22Rv1 (cell line): ENCODE data around the gene DNMBP.

Experiments
- H3K27ac ChIP-seq: fragments of 450-650 bp; 2 replicates; pipeline ENCODE4 v1.5.1; 2017
- ZFX ChIP-seq: fragments of 450-650 bp; IDR thresholded peaks from 2 replicates; pipeline ENCODE4 v1.6.1; 2017; ENCODE audit warnings: antibody characterized with exemption, borderline replicate concordance
- TF ChIP-seq, protein P1 (sequence below): fragments of 450-650 bp; IDR thresholded peaks from 2 replicates; pipeline ENCODE4 v1.5.1; 2017; ENCODE audit warnings: mild to moderate bottlenecking

DNMBP gene

DNA sequence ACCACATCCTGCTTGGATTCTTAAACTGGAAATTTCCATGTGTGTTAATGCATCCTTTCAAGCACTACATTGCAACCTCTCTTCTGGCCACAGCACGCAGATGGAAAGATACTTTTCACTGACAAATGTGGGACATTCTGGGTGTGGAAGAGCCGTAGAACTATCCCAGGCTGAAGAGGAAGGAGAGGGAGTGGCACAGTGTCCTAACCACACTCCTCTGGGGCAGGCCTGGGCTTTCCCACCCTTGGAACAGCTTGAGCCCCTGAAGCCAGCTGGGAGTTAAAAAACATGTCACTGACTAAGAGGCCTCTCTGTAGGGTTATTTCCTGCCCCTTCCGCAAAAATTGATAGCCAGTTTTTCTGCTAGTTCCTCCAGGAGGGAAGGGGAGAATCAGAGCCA, 34.0 kb upstream of the DNMBP start:
- no peak overlapping the region for H3K27ac ChIP-seq
- TF ChIP-seq ZFX, result no peak
- TF ChIP-seq, protein P1, sequence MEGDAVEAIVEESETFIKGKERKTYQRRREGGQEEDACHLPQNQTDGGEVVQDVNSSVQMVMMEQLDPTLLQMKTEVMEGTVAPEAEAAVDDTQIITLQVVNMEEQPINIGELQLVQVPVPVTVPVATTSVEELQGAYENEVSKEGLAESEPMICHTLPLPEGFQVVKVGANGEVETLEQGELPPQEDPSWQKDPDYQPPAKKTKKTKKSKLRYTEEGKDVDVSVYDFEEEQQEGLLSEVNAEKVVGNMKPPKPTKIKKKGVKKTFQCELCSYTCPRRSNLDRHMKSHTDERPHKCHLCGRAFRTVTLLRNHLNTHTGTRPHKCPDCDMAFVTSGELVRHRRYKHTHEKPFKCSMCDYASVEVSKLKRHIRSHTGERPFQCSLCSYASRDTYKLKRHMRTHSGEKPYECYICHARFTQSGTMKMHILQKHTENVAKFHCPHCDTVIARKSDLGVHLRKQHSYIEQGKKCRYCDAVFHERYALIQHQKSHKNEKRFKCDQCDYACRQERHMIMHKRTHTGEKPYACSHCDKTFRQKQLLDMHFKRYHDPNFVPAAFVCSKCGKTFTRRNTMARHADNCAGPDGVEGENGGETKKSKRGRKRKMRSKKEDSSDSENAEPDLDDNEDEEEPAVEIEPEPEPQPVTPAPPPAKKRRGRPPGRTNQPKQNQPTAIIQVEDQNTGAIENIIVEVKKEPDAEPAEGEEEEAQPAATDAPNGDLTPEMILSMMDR, result no peak

DNA sequence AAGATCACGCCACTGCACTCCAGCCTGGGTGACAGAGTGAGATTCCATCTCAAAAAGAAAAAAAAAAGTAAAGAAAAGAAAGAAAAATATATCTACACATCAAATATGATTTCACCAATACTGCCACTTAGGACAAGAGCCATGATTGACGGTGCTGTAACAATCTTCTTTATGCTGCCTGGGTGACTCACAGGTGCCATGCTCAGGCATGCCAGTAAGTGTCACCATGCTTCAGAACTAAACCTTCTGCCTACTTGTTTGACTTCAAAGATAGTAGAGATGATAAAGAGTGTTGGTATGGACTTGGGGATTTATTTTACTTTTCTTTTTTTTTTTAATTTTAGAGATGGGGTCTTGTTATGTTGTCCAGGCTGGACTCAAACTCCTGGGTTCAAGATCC, 33.6 kb upstream of the DNMBP start:
- H3K27ac ChIP-seq, result no peak overlapping the region
- no peak for TF ChIP-seq ZFX
- TF ChIP-seq, protein P1, result no peak

DNA sequence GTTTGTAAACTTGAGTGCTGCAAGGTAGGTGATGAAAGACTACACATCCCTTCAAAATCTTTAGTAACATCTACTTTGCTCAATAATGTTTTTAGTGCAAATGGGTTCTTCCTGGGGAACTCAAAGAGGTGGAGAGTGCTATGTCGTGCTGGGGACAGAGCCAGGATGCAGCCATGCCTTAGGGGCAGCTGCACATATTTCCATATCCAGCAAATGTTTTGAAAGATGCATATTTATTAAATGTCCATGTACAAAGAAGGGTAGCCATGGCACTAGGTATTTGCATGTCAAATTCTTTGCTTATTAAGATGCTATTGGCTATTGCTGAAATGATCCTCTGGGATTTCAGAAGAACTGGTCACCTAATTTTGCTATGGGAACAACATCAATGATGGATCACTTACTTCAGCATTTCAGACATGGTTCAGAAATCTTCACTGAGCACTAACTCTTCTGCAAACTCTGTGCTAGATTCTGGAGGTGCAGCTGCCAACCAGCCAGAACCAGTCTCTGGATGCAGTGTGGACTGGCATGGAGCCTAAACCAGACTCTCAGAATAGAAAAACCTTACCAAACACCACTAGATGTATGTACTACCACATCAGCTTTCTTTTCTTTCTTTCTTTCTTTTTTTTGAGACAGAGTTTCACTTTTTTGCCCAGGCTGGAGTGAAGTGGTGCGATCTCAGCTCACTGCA, 31.7 kb upstream of the DNMBP start:
- H3K27ac ChIP-seq, result no peak overlapping the region
- TF ChIP-seq ZFX, result no peak
- TF ChIP-seq, protein P1, result no peak

DNA sequence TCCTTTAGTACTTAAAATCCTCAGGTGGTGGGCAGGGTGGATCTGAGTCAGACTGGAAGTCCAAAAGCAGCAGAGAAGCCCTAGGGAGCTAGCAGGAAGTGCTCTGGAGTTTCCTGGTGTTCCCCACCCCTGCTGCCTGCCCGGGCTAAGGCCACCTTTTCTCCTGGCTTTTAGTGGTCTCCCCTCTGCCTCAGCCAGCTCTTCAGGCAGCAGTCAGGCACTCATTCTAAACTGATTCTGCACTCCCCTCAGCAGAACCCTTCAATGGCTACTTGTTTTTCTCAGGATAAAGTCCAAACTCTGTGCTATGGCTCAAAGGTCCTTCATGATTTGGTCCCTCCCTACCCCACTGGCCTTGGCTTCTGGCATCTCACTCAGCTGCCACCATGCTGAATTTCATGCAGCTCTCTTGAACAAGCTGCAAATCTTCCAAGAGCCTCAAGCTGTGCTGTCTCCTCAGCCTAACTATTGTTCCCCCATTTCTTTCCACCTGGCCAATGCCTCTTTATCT, 28.9 kb upstream of the DNMBP start:
- no peak overlapping the region for H3K27ac ChIP-seq
- TF ChIP-seq, protein P1, result no peak
- TF ChIP-seq ZFX, result no peak

DNA sequence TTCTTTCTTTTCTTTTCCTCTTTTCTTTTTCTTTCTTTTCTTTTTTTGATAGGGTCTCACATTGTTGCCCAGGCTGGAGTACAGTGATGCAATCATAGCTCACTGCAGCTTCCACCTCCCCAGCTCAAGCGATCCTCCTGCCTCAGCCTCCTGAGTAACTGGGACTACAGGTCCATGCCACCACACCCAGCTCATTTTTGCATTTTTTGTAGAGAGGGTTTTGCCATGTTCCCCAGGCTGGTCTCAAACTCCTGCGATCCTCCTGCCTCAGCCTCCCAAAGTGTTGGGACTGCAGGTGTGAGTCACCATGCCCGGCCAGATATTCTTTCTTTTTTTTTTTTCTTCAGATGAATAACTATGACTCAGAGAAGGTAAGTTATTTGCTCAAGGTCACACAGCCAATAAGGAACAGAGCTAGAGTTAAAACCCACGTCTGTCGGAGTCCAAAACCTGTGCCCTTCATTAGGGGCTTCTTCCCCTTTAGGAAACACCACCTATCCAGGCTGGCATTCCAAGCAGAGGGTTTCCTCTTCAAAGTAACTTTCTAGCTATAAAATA, 28.1 kb upstream of the DNMBP start:
- H3K27ac ChIP-seq, result no peak overlapping the region
- TF ChIP-seq ZFX, result no peak
- TF ChIP-seq, protein P1, result no peak

DNA sequence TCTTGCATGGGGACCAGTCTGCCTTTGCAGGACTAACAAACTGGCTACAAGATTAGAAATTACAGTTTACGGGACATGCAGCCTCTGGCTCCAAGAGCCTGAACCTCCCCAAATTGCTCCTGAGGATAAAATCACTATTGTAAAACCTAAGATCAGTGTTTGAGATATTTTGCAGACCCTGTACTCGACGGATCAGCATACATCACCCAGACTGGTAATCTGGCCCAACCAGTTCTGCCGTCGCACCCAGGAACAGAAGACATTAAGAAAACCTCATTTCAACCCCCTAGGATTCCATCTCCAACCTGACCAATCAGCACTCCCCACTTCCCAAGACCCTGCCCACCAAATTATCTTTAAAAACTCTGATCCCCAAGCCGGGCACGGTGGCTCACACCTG, 27.1 kb upstream of the DNMBP start:
- H3K27ac ChIP-seq, result no peak overlapping the region
- TF ChIP-seq ZFX, result no peak
- TF ChIP-seq, protein P1, result no peak

DNA sequence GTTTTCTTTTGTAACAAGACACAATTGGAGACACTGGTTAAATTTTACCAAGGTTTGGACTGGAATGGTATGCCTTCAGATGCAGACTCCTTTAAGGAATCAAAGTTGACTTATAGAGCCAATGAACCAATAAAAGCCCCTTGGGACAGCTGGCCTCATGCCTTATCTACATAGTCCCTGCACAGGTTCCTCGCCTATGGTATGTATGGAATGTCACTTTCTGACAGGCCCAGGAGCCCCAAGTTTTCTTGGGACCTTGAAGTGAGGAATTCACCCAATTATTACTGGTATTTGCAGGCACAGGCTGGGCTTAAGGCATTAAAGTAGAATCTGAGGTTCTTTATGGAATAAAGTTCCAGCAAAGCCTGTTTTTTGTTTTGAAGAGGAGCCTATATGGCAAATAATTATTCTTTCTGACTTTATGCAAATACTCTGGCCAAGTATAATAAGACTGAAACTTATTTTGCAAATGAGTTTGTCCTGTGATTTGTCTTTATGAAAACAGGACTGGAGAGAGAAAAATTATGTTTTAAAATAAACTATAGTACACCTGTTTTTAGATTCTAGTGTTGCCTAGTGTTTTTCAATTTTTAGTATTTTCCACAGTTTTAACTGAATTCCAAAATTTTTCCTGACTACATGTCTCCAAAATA, 24.1 kb upstream of the DNMBP start:
- TF ChIP-seq ZFX, result no peak
- TF ChIP-seq, protein P1, result no peak
- no peak overlapping the region for H3K27ac ChIP-seq
